ENCODE measurements around the gene SLC34A3.

Gene SLC34A3

DNA sequence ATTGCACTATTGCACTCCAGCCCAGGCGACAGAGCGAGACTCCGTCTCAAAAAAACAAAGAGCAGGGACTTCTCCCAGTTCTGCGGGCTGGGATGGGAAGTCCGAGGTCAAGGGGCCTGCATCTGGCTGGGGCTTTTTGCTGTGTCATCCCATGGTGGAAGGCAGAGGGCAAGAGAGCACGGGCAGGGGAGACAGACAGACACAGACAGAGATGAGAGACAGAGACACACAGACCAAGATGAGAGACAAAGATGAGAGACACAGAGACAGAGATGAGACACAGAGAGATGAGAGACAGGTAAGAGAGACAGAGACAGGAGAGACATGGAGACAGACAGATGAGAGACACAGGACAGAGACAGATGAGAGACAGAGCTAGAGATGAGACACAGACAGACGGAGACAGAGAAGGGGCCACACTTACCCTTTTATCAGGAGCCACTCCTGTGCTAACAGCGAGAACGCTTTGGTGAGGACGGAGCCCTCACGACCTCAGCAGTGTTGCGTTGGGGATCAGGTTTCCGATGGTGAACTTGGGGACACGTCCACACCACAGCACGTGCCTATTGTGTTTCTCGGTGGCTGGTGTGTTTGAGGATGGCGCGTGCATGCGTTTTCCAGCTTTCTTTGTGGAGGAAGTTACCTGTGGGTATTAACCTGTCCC, 38.0 kb downstream of the SLC34A3 start:
- Histone ChIP-seq H3K9ac (ENCODE audit: low read length) (no peak overlapping the region), H3K27me3 (ENCODE audit: low read depth, low read length) (no peaks in the 10 kb centered on the region), H3K9me3 (ENCODE audit: insufficient read depth, low read length) (no peaks in the 10 kb centered on the region), H4K20me1 (ENCODE audit: insufficient read depth, low read length) (no peaks in the 10 kb centered on the region), H3K4me1 (ENCODE audit: low read length) (no peaks in the 10 kb centered on the region), H3K27ac (ENCODE audit: low read length) (no peak overlapping the region), H2AFZ (ENCODE audit: low read depth, low read length) (no peak overlapping the region), H3K79me2 (ENCODE audit: low read length) (no peaks in the 10 kb centered on the region), H3K4me2 (ENCODE audit: low read length) (no peak overlapping the region), H3K4me3 (ENCODE audit: low read length) (no peak overlapping the region), H3K36me3 (replicated peaks; ENCODE audit: low read depth, low read length) (peaks cover 29% of the 10 kb centered on the region)
- TF ChIP-seq, protein P1, sequence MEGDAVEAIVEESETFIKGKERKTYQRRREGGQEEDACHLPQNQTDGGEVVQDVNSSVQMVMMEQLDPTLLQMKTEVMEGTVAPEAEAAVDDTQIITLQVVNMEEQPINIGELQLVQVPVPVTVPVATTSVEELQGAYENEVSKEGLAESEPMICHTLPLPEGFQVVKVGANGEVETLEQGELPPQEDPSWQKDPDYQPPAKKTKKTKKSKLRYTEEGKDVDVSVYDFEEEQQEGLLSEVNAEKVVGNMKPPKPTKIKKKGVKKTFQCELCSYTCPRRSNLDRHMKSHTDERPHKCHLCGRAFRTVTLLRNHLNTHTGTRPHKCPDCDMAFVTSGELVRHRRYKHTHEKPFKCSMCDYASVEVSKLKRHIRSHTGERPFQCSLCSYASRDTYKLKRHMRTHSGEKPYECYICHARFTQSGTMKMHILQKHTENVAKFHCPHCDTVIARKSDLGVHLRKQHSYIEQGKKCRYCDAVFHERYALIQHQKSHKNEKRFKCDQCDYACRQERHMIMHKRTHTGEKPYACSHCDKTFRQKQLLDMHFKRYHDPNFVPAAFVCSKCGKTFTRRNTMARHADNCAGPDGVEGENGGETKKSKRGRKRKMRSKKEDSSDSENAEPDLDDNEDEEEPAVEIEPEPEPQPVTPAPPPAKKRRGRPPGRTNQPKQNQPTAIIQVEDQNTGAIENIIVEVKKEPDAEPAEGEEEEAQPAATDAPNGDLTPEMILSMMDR (IDR thresholded peaks at IDR 0.05; ENCODE audit: low read depth, low read length), result no peak

DNA sequence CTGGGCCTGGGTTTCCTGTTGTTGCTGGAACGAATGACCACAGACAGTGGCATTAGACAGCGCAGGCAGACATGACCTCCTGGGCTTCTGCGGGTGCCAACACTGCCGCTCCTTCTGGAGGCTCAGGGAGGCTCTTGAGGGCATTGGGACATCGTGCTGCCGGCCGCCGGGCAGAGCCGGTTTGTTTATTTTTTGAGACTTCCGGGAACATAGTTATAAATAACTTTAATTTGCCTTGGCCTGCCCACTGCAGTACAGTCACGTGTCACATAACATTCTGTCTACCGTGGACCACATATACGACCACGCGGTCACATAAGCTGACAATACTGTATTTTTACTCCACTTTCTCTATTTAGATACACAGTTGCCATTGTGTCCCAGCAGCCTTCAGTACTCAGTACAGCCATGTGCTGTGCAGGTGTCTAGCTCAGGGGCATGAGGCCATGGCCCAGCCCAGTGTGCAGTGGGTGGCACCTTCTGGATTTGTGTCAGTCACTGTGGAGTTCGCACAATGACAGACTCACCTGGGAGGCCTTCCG, 38.6 kb downstream of the SLC34A3 start:
- H3K27ac ChIP-seq (ENCODE audit: low read length), result no peak overlapping the region
- H3K4me1 ChIP-seq (ENCODE audit: low read length), result no peaks in the 10 kb centered on the region
- TF ChIP-seq, protein P1 (IDR thresholded peaks at IDR 0.05; ENCODE audit: low read depth, low read length), result no peak
- TF ChIP-seq EZH2phosphoT487 (IDR thresholded peaks at IDR 0.05; ENCODE audit: low read depth), result no peak
- no peak overlapping the region for H3K4me3 ChIP-seq (ENCODE audit: low read length)
- H4K20me1 ChIP-seq (ENCODE audit: insufficient read depth, low read length), result no peaks in the 10 kb centered on the region
- H3K9ac ChIP-seq (ENCODE audit: low read length), result no peak overlapping the region
- no peaks in the 10 kb centered on the region for H3K79me2 ChIP-seq (ENCODE audit: low read length)
- no peaks in the 10 kb centered on the region for H3K27me3 ChIP-seq (ENCODE audit: low read depth, low read length)
- H3K4me2 ChIP-seq (ENCODE audit: low read length), result no peak overlapping the region
- no peaks in the 10 kb centered on the region for H3K9me3 ChIP-seq (ENCODE audit: insufficient read depth, low read length)
- no peak overlapping the region for H2AFZ ChIP-seq (ENCODE audit: low read depth, low read length)
- H3K36me3 ChIP-seq (replicated peaks; ENCODE audit: low read depth, low read length), result peaks cover 26% of the 10 kb centered on the region

DNA sequence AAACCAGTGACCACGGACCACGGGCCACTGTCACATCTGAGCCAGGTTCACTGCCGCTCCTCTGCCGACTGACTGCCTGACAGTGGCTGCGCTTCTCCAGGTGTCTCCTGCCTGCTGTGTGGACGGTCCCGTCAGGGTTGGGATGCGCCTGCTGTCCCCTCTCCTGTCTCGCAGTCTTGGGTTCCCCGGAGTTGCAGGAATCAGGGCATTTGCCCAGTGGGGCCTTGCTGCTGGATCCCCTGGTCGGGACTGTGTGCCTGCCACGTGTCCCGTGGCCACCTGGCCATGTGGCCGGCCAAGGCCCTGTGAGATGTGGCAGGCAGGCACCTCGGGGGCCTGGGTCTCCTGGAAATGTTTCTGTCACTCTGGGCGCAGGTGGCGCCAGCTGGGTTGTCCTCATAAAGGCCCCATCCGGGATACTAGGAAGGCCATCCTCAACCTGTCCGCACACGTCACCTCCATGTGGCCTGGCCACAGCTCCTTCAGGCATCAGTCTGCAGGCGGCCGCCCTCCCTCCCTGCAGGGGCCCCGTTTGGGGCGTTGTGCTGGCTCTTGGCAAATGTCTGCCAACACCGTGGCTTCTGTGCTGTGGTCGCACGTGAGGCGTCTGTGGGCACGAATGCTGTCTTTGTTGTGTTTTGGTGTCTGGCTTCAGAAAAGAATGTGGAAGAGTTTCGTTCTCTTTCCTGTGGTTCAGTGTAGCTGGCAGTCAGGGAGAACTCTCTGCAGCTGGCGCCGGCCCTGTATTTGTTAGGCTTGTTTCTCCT, 40.4 kb downstream of the SLC34A3 start:
- H3K9ac ChIP-seq (ENCODE audit: low read length), result no peak overlapping the region
- no peak overlapping the region for H3K27ac ChIP-seq (ENCODE audit: low read length)
- no peak overlapping the region for H2AFZ ChIP-seq (ENCODE audit: low read depth, low read length)
- no peak for TF ChIP-seq EZH2phosphoT487 (IDR thresholded peaks at IDR 0.05; ENCODE audit: low read depth)
- TF ChIP-seq, protein P1 (IDR thresholded peaks at IDR 0.05; ENCODE audit: low read depth, low read length), result no peak
- H3K4me1 ChIP-seq (ENCODE audit: low read length), result peaks cover 15% of the 10 kb centered on the region
- H3K36me3 ChIP-seq (replicated peaks; ENCODE audit: low read depth, low read length), result peaks cover 26% of the 10 kb centered on the region
- H3K4me3 ChIP-seq (ENCODE audit: low read length), result no peak overlapping the region
- H3K9me3 ChIP-seq (ENCODE audit: insufficient read depth, low read length), result no peaks in the 10 kb centered on the region
- no peaks in the 10 kb centered on the region for H4K20me1 ChIP-seq (ENCODE audit: insufficient read depth, low read length)
- H3K4me2 ChIP-seq (ENCODE audit: low read length), result no peak overlapping the region
- no peaks in the 10 kb centered on the region for H3K27me3 ChIP-seq (ENCODE audit: low read depth, low read length)
- H3K79me2 ChIP-seq (ENCODE audit: low read length), result no peaks in the 10 kb centered on the region

DNA sequence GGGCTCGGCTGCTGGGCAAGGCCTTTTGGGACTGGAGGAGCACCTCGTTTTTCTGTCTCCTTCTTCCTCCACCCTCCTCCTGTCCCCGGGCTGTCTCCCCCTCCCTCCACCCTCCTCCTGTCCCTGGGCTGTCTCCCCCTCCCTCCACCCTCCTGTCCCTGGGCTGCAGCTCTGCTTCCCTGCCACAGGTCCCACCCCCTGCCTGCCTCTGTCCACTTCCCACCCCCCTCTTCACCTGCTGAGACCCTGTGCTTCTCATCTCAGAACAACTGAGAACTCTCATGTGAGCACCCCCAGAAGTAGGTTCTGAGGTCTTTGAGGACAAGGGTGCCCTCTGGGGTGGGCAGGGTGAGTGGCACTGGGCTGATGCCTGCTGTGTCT, 41.0 kb downstream of the SLC34A3 start:
- H3K27me3 ChIP-seq (ENCODE audit: low read depth, low read length), result no peaks in the 10 kb centered on the region
- H3K36me3 ChIP-seq (replicated peaks; ENCODE audit: low read depth, low read length), result peaks cover 20% of the 10 kb centered on the region
- H4K20me1 ChIP-seq (ENCODE audit: insufficient read depth, low read length), result no peaks in the 10 kb centered on the region
- TF ChIP-seq, protein P1 (IDR thresholded peaks at IDR 0.05; ENCODE audit: low read depth, low read length), result no peak
- TF ChIP-seq EZH2phosphoT487 (IDR thresholded peaks at IDR 0.05; ENCODE audit: low read depth), result no peak
- no peak overlapping the region for H3K4me2 ChIP-seq (ENCODE audit: low read length)
- no peak overlapping the region for H3K27ac ChIP-seq (ENCODE audit: low read length)
- no peak overlapping the region for H2AFZ ChIP-seq (ENCODE audit: low read depth, low read length)
- H3K9me3 ChIP-seq (ENCODE audit: insufficient read depth, low read length), result no peaks in the 10 kb centered on the region
- no peak overlapping the region for H3K9ac ChIP-seq (ENCODE audit: low read length)
- peaks cover 20% of the 10 kb centered on the region for H3K4me1 ChIP-seq (ENCODE audit: low read length)
- H3K4me3 ChIP-seq (ENCODE audit: low read length), result no peak overlapping the region
- H3K79me2 ChIP-seq (ENCODE audit: low read length), result no peaks in the 10 kb centered on the region

All from OCI-LY3 (cell line).